HepG2 (cell line): ENCODE data around the gene CPEB3. TPM values are rescaled to one million over a fixed set of nuclear protein-coding genes. Genes with fewer than 3 reads are reported as not detected.

Source experiments
- ARNT ChIP-seq: fragments of 450-650 bp; IDR thresholded peaks from 2 replicates; pipeline ENCODE4 v1.6.1; 2017
- ESRRA ChIP-seq: sonication (generic); formaldehyde crosslinking; IDR thresholded peaks from 2 replicates; pipeline ENCODE4 v1.5.1; 2020; ENCODE audit warnings: mild to moderate bottlenecking, low read depth, missing genetic modification reagents
- GTF2F1 ChIP-seq: fragments of 150-350 bp; IDR thresholded peaks from 2 replicates; pipeline ENCODE4 v1.6.1; 2014; ENCODE audit warnings: low read length
- JARID2 ChIP-seq: sonication (generic); formaldehyde crosslinking; IDR thresholded peaks from 2 replicates; pipeline ENCODE4 v1.8.1; 2023; ENCODE audit warnings: missing genetic modification reagents, inconsistent platforms; ENCODE audit not compliant: insufficient replicate concordance
- MEF2D ChIP-seq: sonication (generic); formaldehyde crosslinking; IDR thresholded peaks from 2 replicates; pipeline ENCODE4 v1.5.1; 2020; ENCODE audit warnings: mild to moderate bottlenecking, missing genetic modification reagents
- MIER3 ChIP-seq: IDR thresholded peaks from 2 replicates; pipeline ENCODE4 v1.6.1; 2016; ENCODE audit warnings: missing compliant biosample characterization, borderline replicate concordance
- NFYB ChIP-seq: sonication (generic); formaldehyde crosslinking; IDR thresholded peaks from 2 replicates; pipeline ENCODE4 v1.4.0; 2020; ENCODE audit warnings: missing genetic modification reagents
- SALL1 ChIP-seq: sonication (generic); formaldehyde crosslinking; IDR thresholded peaks from 2 replicates; pipeline ENCODE4 v1.8.0; 2022; ENCODE audit warnings: mild to moderate bottlenecking, missing genetic modification reagents
- SSRP1 ChIP-seq: IDR thresholded peaks from 2 replicates; pipeline ENCODE4 v1.6.1; 2016; ENCODE audit warnings: control low read depth
- ZNF30 ChIP-seq: sonication (generic); formaldehyde crosslinking; IDR thresholded peaks from 2 replicates; pipeline ENCODE4 v1.5.0; 2020; ENCODE audit warnings: mild to moderate bottlenecking, missing genetic modification reagents
- ZNF839 ChIP-seq: sonication (generic); formaldehyde crosslinking; IDR thresholded peaks from 2 replicates; pipeline ENCODE4 v1.4.0; 2020; ENCODE audit warnings: missing genetic modification reagents, mild to moderate bottlenecking, borderline replicate concordance
- polyA plus RNA-seq, 8 experiments: library from polyadenylated mRNA; depleted of rRNA in 3 of 8; stranded (reverse) in 7 of 8; unstranded in 1 of 8; fragments of >200 nt; fragmentation: Illumina TruSeq in 4 of 8; extraction: Trizol in 4 of 8; gene quantifications; 2 replicates each; pipeline versions ENCODE4 v1.2.1 to v1.2.3, GENCODE V29; 2011 to 2016; ENCODE audit warnings: low read depth in 4 of 8, missing spikeins in 1 of 8, mixed read lengths in 1 of 8; ENCODE audit not compliant: insufficient read depth in 1 of 8
- total RNA-seq, 5 experiments: library from RNA; depleted of rRNA; stranded (reverse); fragments of >200 nt; fragmentation: Illumina TruSeq; extraction: Trizol; gene quantifications; 2 replicates each; pipeline ENCODE4 v1.2.3, GENCODE V29; 2016; ENCODE audit warnings: low read depth in 1 of 5
- TF ChIP-seq, protein P1 (sequence below), 2 experiments: IDR thresholded peaks; 2 replicates each; pipeline ENCODE4 v1.6.1; 2011 to 2012; ENCODE audit warnings: low read length in 2 of 2, borderline replicate concordance in 1 of 2, low read depth in 1 of 2, mild to moderate bottlenecking in 1 of 2, moderate library complexity in 1 of 2
- TF ChIP-seq, protein P2 (sequence below): IDR thresholded peaks from 2 replicates; pipeline ENCODE4 v1.6.1; 2012; ENCODE audit warnings: low read length, improper control_type of control experiment
- TF ChIP-seq, protein P3 (sequence below): sonication (generic); formaldehyde crosslinking; IDR thresholded peaks from 2 replicates; pipeline ENCODE4 v1.4.0; 2020; ENCODE audit warnings: missing genetic modification reagents; ENCODE audit errors: not compliant biosample characterization
- TF ChIP-seq, protein P4 (sequence below): sonication (generic); formaldehyde crosslinking; IDR thresholded peaks from 2 replicates; pipeline ENCODE4 v1.4.0; 2020; ENCODE audit warnings: missing genetic modification reagents, low read depth, mild to moderate bottlenecking, borderline replicate concordance
- TF ChIP-seq, protein P5 (sequence below): sonication (generic); IDR thresholded peaks from 2 replicates; pipeline ENCODE4 v1.6.1; 2016; ENCODE audit warnings: low read depth, borderline replicate concordance
- TF ChIP-seq, protein P6 (sequence below): IDR thresholded peaks from 2 replicates; pipeline ENCODE4 v1.6.1; 2016

Gene CPEB3
- total and polyA plus RNA-seq, 2 of the 13 experiments (the other 11 are each of a cell fraction or from before 2014, with no cell fraction given), result 0.66 to 0.70 TPM

DNA sequence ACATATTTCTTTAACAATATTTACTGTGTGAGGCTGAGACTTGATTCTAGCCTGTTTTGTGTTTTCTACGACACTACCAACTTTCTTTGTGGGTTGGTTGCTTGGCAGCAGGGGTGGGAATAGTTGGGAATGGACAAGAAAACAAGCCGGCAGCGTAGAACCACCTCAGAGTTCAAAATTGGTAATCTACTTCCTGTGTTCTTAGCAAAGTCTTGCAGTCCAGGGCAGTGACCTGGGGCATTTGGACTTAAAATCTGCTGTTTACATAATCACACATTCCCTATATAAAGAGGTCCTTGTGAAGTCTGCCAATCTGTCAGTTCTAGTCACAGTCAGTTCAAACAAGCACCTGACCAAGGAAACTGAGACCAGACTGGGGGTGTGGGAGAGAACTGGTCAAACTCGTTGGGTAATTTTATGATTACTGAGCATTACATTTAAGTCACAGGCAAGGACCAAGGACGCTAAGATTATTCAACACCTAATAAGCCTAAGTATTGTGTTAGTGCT is 167.9 kb downstream of the CPEB3 start (continued):
- peak; percentile 58; the same call in 1 of the 2 replicates for TF ChIP-seq ESRRA (CRISPR knock-in tag)
- TF ChIP-seq ARNT, result no peak
- TF ChIP-seq, protein P1, sequence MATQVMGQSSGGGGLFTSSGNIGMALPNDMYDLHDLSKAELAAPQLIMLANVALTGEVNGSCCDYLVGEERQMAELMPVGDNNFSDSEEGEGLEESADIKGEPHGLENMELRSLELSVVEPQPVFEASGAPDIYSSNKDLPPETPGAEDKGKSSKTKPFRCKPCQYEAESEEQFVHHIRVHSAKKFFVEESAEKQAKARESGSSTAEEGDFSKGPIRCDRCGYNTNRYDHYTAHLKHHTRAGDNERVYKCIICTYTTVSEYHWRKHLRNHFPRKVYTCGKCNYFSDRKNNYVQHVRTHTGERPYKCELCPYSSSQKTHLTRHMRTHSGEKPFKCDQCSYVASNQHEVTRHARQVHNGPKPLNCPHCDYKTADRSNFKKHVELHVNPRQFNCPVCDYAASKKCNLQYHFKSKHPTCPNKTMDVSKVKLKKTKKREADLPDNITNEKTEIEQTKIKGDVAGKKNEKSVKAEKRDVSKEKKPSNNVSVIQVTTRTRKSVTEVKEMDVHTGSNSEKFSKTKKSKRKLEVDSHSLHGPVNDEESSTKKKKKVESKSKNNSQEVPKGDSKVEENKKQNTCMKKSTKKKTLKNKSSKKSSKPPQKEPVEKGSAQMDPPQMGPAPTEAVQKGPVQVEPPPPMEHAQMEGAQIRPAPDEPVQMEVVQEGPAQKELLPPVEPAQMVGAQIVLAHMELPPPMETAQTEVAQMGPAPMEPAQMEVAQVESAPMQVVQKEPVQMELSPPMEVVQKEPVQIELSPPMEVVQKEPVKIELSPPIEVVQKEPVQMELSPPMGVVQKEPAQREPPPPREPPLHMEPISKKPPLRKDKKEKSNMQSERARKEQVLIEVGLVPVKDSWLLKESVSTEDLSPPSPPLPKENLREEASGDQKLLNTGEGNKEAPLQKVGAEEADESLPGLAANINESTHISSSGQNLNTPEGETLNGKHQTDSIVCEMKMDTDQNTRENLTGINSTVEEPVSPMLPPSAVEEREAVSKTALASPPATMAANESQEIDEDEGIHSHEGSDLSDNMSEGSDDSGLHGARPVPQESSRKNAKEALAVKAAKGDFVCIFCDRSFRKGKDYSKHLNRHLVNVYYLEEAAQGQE (IDR thresholded peaks at IDR 0.05; ENCODE audit: borderline replicate concordance in 1 of 2, low read depth in 1 of 2, low read length in 2 of 2), result peak in 1 of 2 experiments; percentile 43; a peak in 1 of 4 replicates
- TF ChIP-seq, protein P2, sequence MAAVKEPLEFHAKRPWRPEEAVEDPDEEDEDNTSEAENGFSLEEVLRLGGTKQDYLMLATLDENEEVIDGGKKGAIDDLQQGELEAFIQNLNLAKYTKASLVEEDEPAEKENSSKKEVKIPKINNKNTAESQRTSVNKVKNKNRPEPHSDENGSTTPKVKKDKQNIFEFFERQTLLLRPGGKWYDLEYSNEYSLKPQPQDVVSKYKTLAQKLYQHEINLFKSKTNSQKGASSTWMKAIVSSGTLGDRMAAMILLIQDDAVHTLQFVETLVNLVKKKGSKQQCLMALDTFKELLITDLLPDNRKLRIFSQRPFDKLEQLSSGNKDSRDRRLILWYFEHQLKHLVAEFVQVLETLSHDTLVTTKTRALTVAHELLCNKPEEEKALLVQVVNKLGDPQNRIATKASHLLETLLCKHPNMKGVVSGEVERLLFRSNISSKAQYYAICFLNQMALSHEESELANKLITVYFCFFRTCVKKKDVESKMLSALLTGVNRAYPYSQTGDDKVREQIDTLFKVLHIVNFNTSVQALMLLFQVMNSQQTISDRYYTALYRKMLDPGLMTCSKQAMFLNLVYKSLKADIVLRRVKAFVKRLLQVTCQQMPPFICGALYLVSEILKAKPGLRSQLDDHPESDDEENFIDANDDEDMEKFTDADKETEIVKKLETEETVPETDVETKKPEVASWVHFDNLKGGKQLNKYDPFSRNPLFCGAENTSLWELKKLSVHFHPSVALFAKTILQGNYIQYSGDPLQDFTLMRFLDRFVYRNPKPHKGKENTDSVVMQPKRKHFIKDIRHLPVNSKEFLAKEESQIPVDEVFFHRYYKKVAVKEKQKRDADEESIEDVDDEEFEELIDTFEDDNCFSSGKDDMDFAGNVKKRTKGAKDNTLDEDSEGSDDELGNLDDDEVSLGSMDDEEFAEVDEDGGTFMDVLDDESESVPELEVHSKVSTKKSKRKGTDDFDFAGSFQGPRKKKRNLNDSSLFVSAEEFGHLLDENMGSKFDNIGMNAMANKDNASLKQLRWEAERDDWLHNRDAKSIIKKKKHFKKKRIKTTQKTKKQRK, result no peak
- no peak for TF ChIP-seq ZNF839
- TF ChIP-seq, protein P3, sequence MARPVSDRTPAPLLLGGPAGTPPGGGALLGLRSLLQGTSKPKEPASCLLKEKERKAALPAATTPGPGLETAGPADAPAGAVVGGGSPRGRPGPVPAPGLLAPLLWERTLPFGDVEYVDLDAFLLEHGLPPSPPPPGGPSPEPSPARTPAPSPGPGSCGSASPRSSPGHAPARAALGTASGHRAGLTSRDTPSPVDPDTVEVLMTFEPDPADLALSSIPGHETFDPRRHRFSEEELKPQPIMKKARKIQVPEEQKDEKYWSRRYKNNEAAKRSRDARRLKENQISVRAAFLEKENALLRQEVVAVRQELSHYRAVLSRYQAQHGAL (CRISPR knock-in tag), result no peak
- 0 out of 2 replicates have a peak, but pooled peaks have one; percentile 47 for TF ChIP-seq MEF2D
- TF ChIP-seq, protein P4, sequence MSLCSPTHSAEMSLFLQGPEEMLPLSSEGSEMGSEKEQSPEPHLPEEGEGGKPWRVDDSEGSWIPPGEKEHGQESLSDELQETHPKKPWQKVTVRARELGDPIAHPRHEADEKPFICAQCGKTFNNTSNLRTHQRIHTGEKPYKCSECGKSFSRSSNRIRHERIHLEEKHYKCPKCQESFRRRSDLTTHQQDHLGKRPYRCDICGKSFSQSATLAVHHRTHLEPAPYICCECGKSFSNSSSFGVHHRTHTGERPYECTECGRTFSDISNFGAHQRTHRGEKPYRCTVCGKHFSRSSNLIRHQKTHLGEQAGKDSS (CRISPR knock-in tag), result no peak
- TF ChIP-seq SSRP1, result no peak
- TF ChIP-seq SALL1 (CRISPR knock-in tag), result peak; percentile 77
- TF ChIP-seq, protein P5, sequence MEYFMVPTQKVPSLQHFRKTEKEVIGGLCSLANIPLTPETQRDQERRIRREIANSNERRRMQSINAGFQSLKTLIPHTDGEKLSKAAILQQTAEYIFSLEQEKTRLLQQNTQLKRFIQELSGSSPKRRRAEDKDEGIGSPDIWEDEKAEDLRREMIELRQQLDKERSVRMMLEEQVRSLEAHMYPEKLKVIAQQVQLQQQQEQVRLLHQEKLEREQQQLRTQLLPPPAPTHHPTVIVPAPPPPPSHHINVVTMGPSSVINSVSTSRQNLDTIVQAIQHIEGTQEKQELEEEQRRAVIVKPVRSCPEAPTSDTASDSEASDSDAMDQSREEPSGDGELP, result peak; percentile 35; the same call in 1 of the 2 replicates
- no peak for TF ChIP-seq GTF2F1
- TF ChIP-seq NFYB, result 0 out of 2 replicates have a peak, but pooled peaks have one; percentile 10
- TF ChIP-seq MIER3 (CRISPR knock-in tag), result 0 out of 2 replicates have a peak, but pooled peaks have one; percentile 28
- TF ChIP-seq, protein P6, sequence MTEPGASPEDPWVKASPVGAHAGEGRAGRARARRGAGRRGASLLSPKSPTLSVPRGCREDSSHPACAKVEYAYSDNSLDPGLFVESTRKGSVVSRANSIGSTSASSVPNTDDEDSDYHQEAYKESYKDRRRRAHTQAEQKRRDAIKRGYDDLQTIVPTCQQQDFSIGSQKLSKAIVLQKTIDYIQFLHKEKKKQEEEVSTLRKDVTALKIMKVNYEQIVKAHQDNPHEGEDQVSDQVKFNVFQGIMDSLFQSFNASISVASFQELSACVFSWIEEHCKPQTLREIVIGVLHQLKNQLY (CRISPR knock-in tag), result peak; percentile 57; the same call in 1 of the 2 replicates
- no peak for TF ChIP-seq ZNF30
- no peak for TF ChIP-seq JARID2 (CRISPR knock-in tag)
